Neural cell (in vitro differentiated cells): ENCODE data around the gene C5orf52. TPM values are rescaled to one million over a fixed set of nuclear protein-coding genes. Genes with fewer than 3 reads are reported as not detected.
A peak's percentile ranks its signal among the peaks of the same experiment; 100 is the strongest.

Experiments used
- H2AFZ ChIP-seq: fragments of 200-600, 300-800 bp; sonication (generic), shearing (Covaris generic); 2 replicates; pipeline ENCODE4 v1.6.0; 2014; ENCODE audit warnings: low read depth, mild to moderate bottlenecking, antibody characterized with exemption, low read length, moderate library complexity
- H3F3A ChIP-seq: fragments of 200-600 bp; shearing (Covaris generic); 2 replicates; pipeline ENCODE4 v1.6.1; 2016; ENCODE audit warnings: mild to moderate bottlenecking, moderate library complexity, mixed read lengths, antibody characterized with exemption, low read length; ENCODE audit not compliant: insufficient read depth, poor library complexity, severe bottlenecking
- H3K27ac ChIP-seq: fragments of 200-600, 300-800 bp; sonication (generic), shearing (Covaris generic); 2 replicates; pipeline ENCODE4 v1.5.1; 2014; ENCODE audit warnings: mild to moderate bottlenecking, low read length, moderate library complexity
- H3K27me3 ChIP-seq: fragments of 300-800, 200-600 bp; sonication (generic), shearing (Covaris generic); 2 replicates; pipeline ENCODE4 v1.6.0; 2014; ENCODE audit warnings: mild to moderate bottlenecking, low read depth, low read length, moderate library complexity; ENCODE audit not compliant: insufficient read depth
- H3K36me3 ChIP-seq: fragments of 300-800, 200-600 bp; sonication (generic), shearing (Covaris generic); 2 replicates; pipeline ENCODE4 v1.5.1; 2014; ENCODE audit warnings: mild to moderate bottlenecking, antibody characterized with exemption, low read length, moderate library complexity; ENCODE audit not compliant: insufficient read depth
- H3K4me2 ChIP-seq: fragments of 300-800, 200-600 bp; sonication (generic), shearing (Covaris generic); 2 replicates; pipeline ENCODE4 v1.6.0; 2014; ENCODE audit warnings: mild to moderate bottlenecking, low read length
- H3K4me3 ChIP-seq: fragments of 300-800, 200-600 bp; sonication (generic), shearing (Covaris generic); 2 replicates; pipeline ENCODE4 v1.5.1; 2014; ENCODE audit warnings: mild to moderate bottlenecking, low read length, moderate library complexity
- H3K79me2 ChIP-seq: fragments of 200-600 bp; shearing (Covaris generic); replicated peaks from 2 replicates; pipeline ENCODE4 v1.6.0; 2014; ENCODE audit warnings: mild to moderate bottlenecking, low read length, moderate library complexity; ENCODE audit not compliant: insufficient read depth
- H3K9ac ChIP-seq: fragments of 300-800, 200-600 bp; sonication (generic), shearing (Covaris generic); 2 replicates; pipeline ENCODE4 v1.6.1; 2016; ENCODE audit warnings: mild to moderate bottlenecking, low read length, mixed read lengths
- H3K9me2 ChIP-seq: fragments of 200-600 bp; shearing (Covaris generic); 2 replicates; pipeline ENCODE4 v1.6.1; 2016; ENCODE audit warnings: mild to moderate bottlenecking, low read length, mixed read lengths; ENCODE audit not compliant: insufficient read depth
- H3K9me3 ChIP-seq: fragments of 200-600, 300-800 bp; sonication (generic), shearing (Covaris generic); 2 replicates; pipeline ENCODE4 v1.6.1; 2016; ENCODE audit warnings: mild to moderate bottlenecking, mixed run types, low read length, moderate library complexity, mixed read lengths
- H4K20me1 ChIP-seq: fragments of 200-600 bp; shearing (Covaris generic); 2 replicates; pipeline ENCODE4 v1.6.1; 2016; ENCODE audit warnings: mild to moderate bottlenecking, mixed run types; ENCODE audit not compliant: insufficient read depth
- CTCF ChIP-seq: fragments of 450-650 bp; IDR thresholded peaks from 2 replicates; pipeline ENCODE4 v1.5.1; 2014; ENCODE audit warnings: antibody characterized with exemption, mild to moderate bottlenecking, moderate library complexity; ENCODE audit not compliant: poor library complexity, severe bottlenecking
- EP300 ChIP-seq: fragments of 450-650 bp; conservative IDR thresholded peaks from 2 replicates; pipeline ENCODE4 v1.6.1; 2014; ENCODE audit warnings: antibody characterized with exemption, mild to moderate bottlenecking, moderate library complexity; ENCODE audit not compliant: poor library complexity, severe bottlenecking
- EZH2 ChIP-seq: fragments of 200-600, 300-800 bp; shearing (Covaris generic), sonication (generic); IDR thresholded peaks from 2 replicates; pipeline ENCODE4 v1.6.1; 2014; ENCODE audit warnings: antibody characterized with exemption, low read length, borderline replicate concordance, mild to moderate bottlenecking; ENCODE audit not compliant: insufficient read depth, poor library complexity, severe bottlenecking
- MXI1 ChIP-seq: fragments of 450-650 bp; conservative IDR thresholded peaks from 2 replicates; pipeline ENCODE4 v1.6.1; 2014; ENCODE audit warnings: antibody characterized with exemption, mild to moderate bottlenecking; ENCODE audit not compliant: poor library complexity, severe bottlenecking
- POLR2AphosphoS5 ChIP-seq: IDR thresholded peaks from 2 replicates; pipeline ENCODE4 v1.6.1; 2012
- RAD21 ChIP-seq: fragments of 450-650 bp; conservative IDR thresholded peaks from 2 replicates; pipeline ENCODE4 v1.6.1; 2014; ENCODE audit warnings: antibody characterized with exemption, mild to moderate bottlenecking, moderate library complexity
- SMC3 ChIP-seq: fragments of 450-650 bp; conservative IDR thresholded peaks from 2 replicates; pipeline ENCODE4 v1.6.1; 2014; ENCODE audit warnings: antibody characterized with exemption, mild to moderate bottlenecking, moderate library complexity; ENCODE audit not compliant: poor library complexity
- TAF1 ChIP-seq: IDR thresholded peaks from 2 replicates; pipeline ENCODE4 v1.6.1; 2012; ENCODE audit warnings: low read depth
- polyA plus RNA-seq: library from polyadenylated mRNA; depleted of rRNA; stranded (reverse); fragments of >200 nt; gene quantifications from 2 replicates; pipeline ENCODE4 v1.2.3, GENCODE V29; 2014
- TF ChIP-seq, protein P1 (sequence below): IDR thresholded peaks from 2 replicates; pipeline ENCODE4 v1.6.1; 2012; ENCODE audit warnings: borderline replicate concordance

Gene C5orf52
- polyA plus RNA-seq, 1 donor from 2014 or later: not detected

- no peaks in the 10 kb centered on the region for H3K79me2 ChIP-seq
- H3K9me3 ChIP-seq: no peaks in the 10 kb centered on the region
- H3K27ac ChIP-seq: no peak overlapping the region
- H3K4me3 ChIP-seq: no peak overlapping the region
- no peaks in the 10 kb centered on the region for H3F3A ChIP-seq
- H3K9ac ChIP-seq: no peak overlapping the region
- H3K27me3 ChIP-seq: no peaks in the 10 kb centered on the region
- no peaks in the 10 kb centered on the region for H3K9me2 ChIP-seq
- H3K4me2 ChIP-seq: no peak overlapping the region
- no peaks in the 10 kb centered on the region for H4K20me1 ChIP-seq
- no peaks in the 10 kb centered on the region for H3K36me3 ChIP-seq
- TF ChIP-seq EP300: no peak
- no peak for TF ChIP-seq RAD21
- TF ChIP-seq MXI1: no peak
- no peak for TF ChIP-seq SMC3
- no peak for TF ChIP-seq CTCF
- TF ChIP-seq POLR2AphosphoS5: no peak
- TF ChIP-seq, protein P1, sequence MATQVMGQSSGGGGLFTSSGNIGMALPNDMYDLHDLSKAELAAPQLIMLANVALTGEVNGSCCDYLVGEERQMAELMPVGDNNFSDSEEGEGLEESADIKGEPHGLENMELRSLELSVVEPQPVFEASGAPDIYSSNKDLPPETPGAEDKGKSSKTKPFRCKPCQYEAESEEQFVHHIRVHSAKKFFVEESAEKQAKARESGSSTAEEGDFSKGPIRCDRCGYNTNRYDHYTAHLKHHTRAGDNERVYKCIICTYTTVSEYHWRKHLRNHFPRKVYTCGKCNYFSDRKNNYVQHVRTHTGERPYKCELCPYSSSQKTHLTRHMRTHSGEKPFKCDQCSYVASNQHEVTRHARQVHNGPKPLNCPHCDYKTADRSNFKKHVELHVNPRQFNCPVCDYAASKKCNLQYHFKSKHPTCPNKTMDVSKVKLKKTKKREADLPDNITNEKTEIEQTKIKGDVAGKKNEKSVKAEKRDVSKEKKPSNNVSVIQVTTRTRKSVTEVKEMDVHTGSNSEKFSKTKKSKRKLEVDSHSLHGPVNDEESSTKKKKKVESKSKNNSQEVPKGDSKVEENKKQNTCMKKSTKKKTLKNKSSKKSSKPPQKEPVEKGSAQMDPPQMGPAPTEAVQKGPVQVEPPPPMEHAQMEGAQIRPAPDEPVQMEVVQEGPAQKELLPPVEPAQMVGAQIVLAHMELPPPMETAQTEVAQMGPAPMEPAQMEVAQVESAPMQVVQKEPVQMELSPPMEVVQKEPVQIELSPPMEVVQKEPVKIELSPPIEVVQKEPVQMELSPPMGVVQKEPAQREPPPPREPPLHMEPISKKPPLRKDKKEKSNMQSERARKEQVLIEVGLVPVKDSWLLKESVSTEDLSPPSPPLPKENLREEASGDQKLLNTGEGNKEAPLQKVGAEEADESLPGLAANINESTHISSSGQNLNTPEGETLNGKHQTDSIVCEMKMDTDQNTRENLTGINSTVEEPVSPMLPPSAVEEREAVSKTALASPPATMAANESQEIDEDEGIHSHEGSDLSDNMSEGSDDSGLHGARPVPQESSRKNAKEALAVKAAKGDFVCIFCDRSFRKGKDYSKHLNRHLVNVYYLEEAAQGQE: no peak
- no peak for TF ChIP-seq EZH2
- no peak for TF ChIP-seq TAF1
- H2AFZ ChIP-seq: no peak overlapping the region
Measured at GRCh38 chr5:157714596-157714864, 43.2 kb downstream of the C5orf52 start.

GRCh38 chr5:157718519-157718918, 47.2 kb downstream of the C5orf52 start:
- no peaks in the 10 kb centered on the region for H3F3A ChIP-seq
- H2AFZ ChIP-seq: no peak overlapping the region
- H3K9me3 ChIP-seq: no peaks in the 10 kb centered on the region
- H3K27me3 ChIP-seq: no peaks in the 10 kb centered on the region
- H3K9me2 ChIP-seq: no peaks in the 10 kb centered on the region
- no peak overlapping the region for H3K27ac ChIP-seq
- TF ChIP-seq SMC3: peak; percentile 88
- no peak for TF ChIP-seq MXI1
- peak; percentile 86 for TF ChIP-seq CTCF
- peak; percentile 87 for TF ChIP-seq RAD21
- no peak for TF ChIP-seq EZH2
- no peak overlapping the region for H3K4me3 ChIP-seq
- no peak overlapping the region for H3K4me2 ChIP-seq
- no peaks in the 10 kb centered on the region for H3K36me3 ChIP-seq
- H3K79me2 ChIP-seq: no peaks in the 10 kb centered on the region
- no peak overlapping the region for H3K9ac ChIP-seq
- H4K20me1 ChIP-seq: no peaks in the 10 kb centered on the region
